Hepatocyte (in vitro differentiated cells): Measurements from ENCODE around the gene RNU4-1.

Experiments
- EZH2 ChIP-seq: fragments of 200-600 bp; sonication (generic); IDR thresholded peaks from 2 replicates; pipeline ENCODE4 v1.6.1; 2016; ENCODE audit warnings: antibody characterized with exemption, mild to moderate bottlenecking, borderline replicate concordance
- TF ChIP-seq, protein P1 (sequence below): fragments of 200-600 bp; sonication (generic); IDR thresholded peaks from 2 replicates; pipeline ENCODE4 v1.5.1; 2016; ENCODE audit warnings: antibody characterized with exemption, mild to moderate bottlenecking; ENCODE audit not compliant: poor library complexity

DNA sequence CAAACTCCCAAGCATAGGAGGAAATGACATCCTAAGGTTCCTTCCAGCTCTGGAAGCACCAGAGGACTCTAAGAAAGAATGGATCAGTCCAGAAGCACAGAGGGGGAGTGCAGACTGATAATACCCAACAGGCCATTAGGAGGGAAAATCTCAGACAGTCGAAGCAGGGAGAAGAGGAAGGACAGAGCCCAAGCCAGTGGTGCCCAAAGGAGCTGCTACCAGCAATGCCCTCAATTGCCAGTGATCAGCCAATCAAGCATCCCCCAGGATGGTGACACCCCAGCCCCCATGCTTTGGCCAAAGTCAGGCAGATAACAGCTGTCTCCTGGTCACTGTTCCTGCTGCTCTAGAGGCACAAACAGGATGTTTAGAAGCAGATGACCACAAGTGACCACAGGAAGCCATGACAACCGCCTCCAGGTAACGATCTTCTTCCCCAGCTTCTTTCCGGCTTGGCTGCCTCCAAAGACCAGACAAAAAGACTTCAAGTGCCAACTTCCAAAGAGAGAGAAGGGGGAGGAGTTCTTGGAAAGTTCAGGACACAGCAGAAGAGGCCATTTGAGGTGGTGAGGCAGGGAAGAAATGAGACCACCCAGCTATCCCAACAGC is 43.7 kb downstream of the RNU4-1 start:
- TF ChIP-seq, protein P1, sequence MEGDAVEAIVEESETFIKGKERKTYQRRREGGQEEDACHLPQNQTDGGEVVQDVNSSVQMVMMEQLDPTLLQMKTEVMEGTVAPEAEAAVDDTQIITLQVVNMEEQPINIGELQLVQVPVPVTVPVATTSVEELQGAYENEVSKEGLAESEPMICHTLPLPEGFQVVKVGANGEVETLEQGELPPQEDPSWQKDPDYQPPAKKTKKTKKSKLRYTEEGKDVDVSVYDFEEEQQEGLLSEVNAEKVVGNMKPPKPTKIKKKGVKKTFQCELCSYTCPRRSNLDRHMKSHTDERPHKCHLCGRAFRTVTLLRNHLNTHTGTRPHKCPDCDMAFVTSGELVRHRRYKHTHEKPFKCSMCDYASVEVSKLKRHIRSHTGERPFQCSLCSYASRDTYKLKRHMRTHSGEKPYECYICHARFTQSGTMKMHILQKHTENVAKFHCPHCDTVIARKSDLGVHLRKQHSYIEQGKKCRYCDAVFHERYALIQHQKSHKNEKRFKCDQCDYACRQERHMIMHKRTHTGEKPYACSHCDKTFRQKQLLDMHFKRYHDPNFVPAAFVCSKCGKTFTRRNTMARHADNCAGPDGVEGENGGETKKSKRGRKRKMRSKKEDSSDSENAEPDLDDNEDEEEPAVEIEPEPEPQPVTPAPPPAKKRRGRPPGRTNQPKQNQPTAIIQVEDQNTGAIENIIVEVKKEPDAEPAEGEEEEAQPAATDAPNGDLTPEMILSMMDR, result no peak
- no peak for TF ChIP-seq EZH2
